ENCODE data around the gene SORCS2. TPM values are rescaled to one million over a fixed set of nuclear protein-coding genes. Genes with fewer than 3 reads are reported as not detected.

The SORCS2 gene
- total and polyA plus RNA-seq, 2 donors (not counting 1 experiment from before 2014, with no cell fraction given), result not detected

- ChIA-PET POLR2A (no interaction called here), CTCF (no interaction called here)
- no peaks in the 10 kb centered on the region for H3K36me3 ChIP-seq (replicated peaks in 1 of 2; ENCODE audit: control extremely low read depth in 1 of 2, control insufficient read depth in 1 of 2, extremely low read depth in 1 of 2, insufficient read depth in 2 of 2, low read length in 1 of 2)
- DNase-seq (no peak), ATAC-seq (ENCODE audit: low read depth) (no peak)
- no peak overlapping the region for H3K9ac ChIP-seq (ENCODE audit: low read length)
- intact Hi-C loops (cut with micrococcal nuclease), result no loop called here
- Mint-ChIP-seq H3K27me3 (peaks cover 9% of the 10 kb centered on the region), H3K27ac (no peak overlapping the region), H3K4me3 (no peak overlapping the region), H3K4me1 (no peaks in the 10 kb centered on the region), H3K9me3 (ENCODE audit: insufficient read depth) (no peaks in the 10 kb centered on the region)
- no peak overlapping the region for H3K4me2 ChIP-seq (replicated peaks; ENCODE audit: low read depth, low read length, poor library complexity, severe bottlenecking)
- H3K27me3 ChIP-seq (replicated peaks in 1 of 4; ENCODE audit: control extremely low read depth in 1 of 4, control insufficient read depth in 3 of 4, insufficient read depth in 4 of 4, low read length in 3 of 4), result no peaks in the 10 kb centered on the region
- peaks cover 0 to 30% (median 0%) of the 10 kb centered on the region in 3 donors for H3K9me3 ChIP-seq (ENCODE audit: control extremely low read depth in 1 of 3, control insufficient read depth in 2 of 3, insufficient read depth in 1 of 3, low read length in 2 of 3)
- TF ChIP-seq CTCF (IDR thresholded peaks at IDR 0.05), result no peak
- TF ChIP-seq EZH2 (IDR thresholded peaks at IDR 0.05; ENCODE audit: borderline replicate concordance, insufficient read depth, low read depth, low read length, poor library complexity, severe bottlenecking), result no peak
- H3K79me2 ChIP-seq (ENCODE audit: control insufficient read depth, insufficient read depth, low read length), result no peaks in the 10 kb centered on the region
- H4K20me1 ChIP-seq (ENCODE audit: control insufficient read depth, insufficient read depth, low read length, poor library complexity, severe bottlenecking), result no peaks in the 10 kb centered on the region
- H3K4me3 ChIP-seq (ENCODE audit: control extremely low read depth in 1 of 5, extremely low read depth in 1 of 5, insufficient read depth in 1 of 5, low read depth in 2 of 5, low read length in 4 of 5), result no peak overlapping the region
- WGBS (ENCODE audit: insufficient coverage), result 84% methylated on average over 5 of the region's 8 CpGs
- no peak overlapping the region for H3K27ac ChIP-seq (ENCODE audit: low read length in 2 of 2)
- no peak overlapping the region for H2AFZ ChIP-seq (ENCODE audit: insufficient read depth, low read depth, low read length, poor library complexity, severe bottlenecking)
- H3K4me1 ChIP-seq (ENCODE audit: control insufficient read depth in 2 of 2, insufficient read depth in 2 of 2, low read length in 2 of 2), result no peaks in the 10 kb centered on the region
Measured at GRCh38 chr4:7533267-7533666, 340.9 kb downstream of the SORCS2 start.

DNA sequence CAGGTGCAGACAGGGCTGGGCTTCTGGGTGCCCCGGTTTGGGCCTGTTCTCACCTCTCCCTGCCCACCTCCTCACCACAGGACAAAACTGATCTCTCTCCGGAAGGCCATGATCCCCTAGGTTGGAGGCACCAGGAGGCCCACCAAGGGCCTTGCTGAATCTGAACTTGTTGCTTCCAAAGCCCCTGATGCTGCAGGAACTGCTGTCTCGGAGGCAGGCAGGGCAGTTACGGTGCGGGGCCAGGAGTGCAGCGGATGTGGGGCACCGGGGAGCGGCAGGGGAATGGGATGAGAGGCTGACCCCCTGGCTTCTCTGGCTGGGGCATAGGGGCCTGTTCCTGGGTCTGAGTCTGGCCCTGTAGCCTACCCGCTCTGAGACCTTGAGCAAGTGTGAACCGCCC, 342.8 kb downstream of the SORCS2 start:
- no peaks in the 10 kb centered on the region for H3K36me3 ChIP-seq (replicated peaks in 1 of 2; ENCODE audit: control extremely low read depth in 1 of 2, control insufficient read depth in 1 of 2, extremely low read depth in 1 of 2, insufficient read depth in 2 of 2, low read length in 1 of 2)
- no peaks in the 10 kb centered on the region for H3K79me2 ChIP-seq (ENCODE audit: control insufficient read depth, insufficient read depth, low read length)
- no peak overlapping the region for H3K4me2 ChIP-seq (replicated peaks; ENCODE audit: low read depth, low read length, poor library complexity, severe bottlenecking)
- no peak overlapping the region for H3K27ac Mint-ChIP-seq
- no peak overlapping the region for H2AFZ ChIP-seq (ENCODE audit: insufficient read depth, low read depth, low read length, poor library complexity, severe bottlenecking)
- peaks cover 0 to 46% (median 0%) of the 10 kb centered on the region in 3 donors for H3K9me3 ChIP-seq (ENCODE audit: control extremely low read depth in 1 of 3, control insufficient read depth in 2 of 3, insufficient read depth in 1 of 3, low read length in 2 of 3)
- no peak overlapping the region for H3K4me3 ChIP-seq (ENCODE audit: control extremely low read depth in 1 of 5, extremely low read depth in 1 of 5, insufficient read depth in 1 of 5, low read depth in 2 of 5, low read length in 4 of 5)
- CTCF ChIA-PET, result no interaction called here
- H3K27me3 ChIP-seq (replicated peaks in 1 of 4; ENCODE audit: control extremely low read depth in 1 of 4, control insufficient read depth in 3 of 4, insufficient read depth in 4 of 4, low read length in 3 of 4), result no peaks in the 10 kb centered on the region
- no peak overlapping the region for H3K27ac ChIP-seq (ENCODE audit: low read length in 2 of 2)
- DNase-seq (no peak), ATAC-seq (ENCODE audit: low read depth) (no peak)
- no peak overlapping the region for H3K9ac ChIP-seq (ENCODE audit: low read length)
- 83% methylated on average over 10 of the region's 10 CpGs for WGBS (ENCODE audit: insufficient coverage)
- peaks cover 3% of the 10 kb centered on the region for H3K27me3 Mint-ChIP-seq
- no peaks in the 10 kb centered on the region for H3K4me1 ChIP-seq (ENCODE audit: control insufficient read depth in 2 of 2, insufficient read depth in 2 of 2, low read length in 2 of 2)
- TF ChIP-seq CTCF (IDR thresholded peaks at IDR 0.05) (no peak), EZH2 (IDR thresholded peaks at IDR 0.05; ENCODE audit: borderline replicate concordance, insufficient read depth, low read depth, low read length, poor library complexity, severe bottlenecking) (no peak)
- H3K4me1 Mint-ChIP-seq, result no peaks in the 10 kb centered on the region
- no peaks in the 10 kb centered on the region for H3K9me3 Mint-ChIP-seq (ENCODE audit: insufficient read depth)
- POLR2A ChIA-PET, result no interaction called here
- no peak overlapping the region for H3K4me3 Mint-ChIP-seq
- no peaks in the 10 kb centered on the region for H4K20me1 ChIP-seq (ENCODE audit: control insufficient read depth, insufficient read depth, low read length, poor library complexity, severe bottlenecking)
- intact Hi-C loops (cut with micrococcal nuclease), result no loop called here
